Erythroblast (primary cell): Measurements from ENCODE around the gene SPOCK1.

Experiments used
- GATA1 ChIP-seq: IDR thresholded peaks from 2 replicates; pipeline ENCODE4 v1.6.1; 2011; ENCODE audit warnings: low read depth, mild to moderate bottlenecking, control low read depth, low read length, moderate library complexity
- POLR2A ChIP-seq: IDR thresholded peaks from 2 replicates; pipeline ENCODE4 v1.6.1; 2011; ENCODE audit warnings: mild to moderate bottlenecking, low read length

DNA sequence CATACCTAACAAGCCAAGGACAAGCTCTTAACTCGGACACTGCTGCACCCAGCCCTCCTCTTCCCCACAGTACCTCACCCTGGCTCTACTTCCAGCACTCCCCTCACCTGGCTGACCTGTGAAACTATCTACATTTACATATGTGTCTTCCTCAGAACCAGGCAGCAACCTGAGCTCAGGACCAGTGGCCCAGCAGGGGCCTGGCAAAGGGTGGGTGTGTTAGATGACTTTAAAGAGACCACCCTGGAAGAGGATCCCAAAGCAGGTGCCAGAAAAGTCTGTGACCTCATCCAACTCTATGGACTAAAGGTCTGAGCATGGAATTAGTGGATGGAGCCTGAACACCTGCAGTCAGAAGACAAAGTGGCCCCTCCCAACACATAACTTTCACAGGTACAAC is 400.9 kb downstream of the SPOCK1 start:
- TF ChIP-seq POLR2A: no peak
- no peak for TF ChIP-seq GATA1
